Stomach (tissue), 4 donors: ENCODE measurements around the gene PGM3.

ENCODE experiments used
- POLR2A ChIP-seq, 4 donors: fragments of 450-650 bp; IDR thresholded peaks; one replicate each; pipeline ENCODE4 v1.6.1; 2016; ENCODE audit warnings: antibody characterized with exemption in 4 of 4, control low read depth in 2 of 4, mild to moderate bottlenecking in 1 of 4, moderate library complexity in 1 of 4
- TF ChIP-seq, protein P1 (sequence below), 7 experiments: fragments of 450-650 bp in 4 of 7; fragments of 200-600 bp in 3 of 7; sonication (generic) in 3 of 7; IDR thresholded peaks; one replicate each; pipeline ENCODE4 v1.5.1; 2016 to 2019; ENCODE audit warnings: antibody characterized with exemption in 7 of 7, control low read depth in 2 of 7, mild to moderate bottlenecking in 1 of 7

DNA sequence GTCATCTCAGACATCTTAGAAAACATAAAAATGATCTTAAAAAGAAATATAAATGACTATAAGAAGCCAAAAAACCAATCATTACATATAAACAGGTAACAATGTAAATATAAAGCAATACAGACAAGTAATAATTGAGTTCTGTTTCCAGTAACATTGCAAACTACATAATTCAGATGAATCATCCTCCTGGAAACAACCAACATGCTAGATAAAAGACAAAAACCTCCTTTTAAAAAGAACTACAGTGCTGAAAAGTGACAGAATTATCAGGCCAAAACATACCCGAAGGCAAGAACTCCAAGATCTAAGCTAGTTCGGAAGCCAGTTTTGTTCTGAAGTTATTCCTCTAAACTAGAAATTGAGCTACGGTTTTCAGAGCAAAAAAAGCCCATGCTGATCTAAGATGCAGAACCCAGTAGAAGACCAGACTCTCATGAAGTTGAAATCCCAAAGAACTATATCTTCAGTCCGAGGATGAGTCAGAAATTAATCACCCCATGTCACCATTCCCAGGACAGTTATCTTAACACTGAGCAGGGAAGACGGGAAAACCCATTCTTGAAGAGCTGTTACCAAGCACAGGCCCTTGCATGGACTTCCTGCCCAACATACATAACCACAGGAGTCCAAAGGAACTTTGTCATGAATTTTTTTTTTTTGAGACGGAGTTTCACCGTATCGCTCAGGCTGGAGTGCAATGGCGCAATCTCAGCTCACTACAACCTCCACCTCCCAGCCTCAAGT is 9.8 kb downstream of the PGM3 start:
- TF ChIP-seq POLR2A (IDR thresholded peaks at IDR 0.05), result no peak
- TF ChIP-seq, protein P1, sequence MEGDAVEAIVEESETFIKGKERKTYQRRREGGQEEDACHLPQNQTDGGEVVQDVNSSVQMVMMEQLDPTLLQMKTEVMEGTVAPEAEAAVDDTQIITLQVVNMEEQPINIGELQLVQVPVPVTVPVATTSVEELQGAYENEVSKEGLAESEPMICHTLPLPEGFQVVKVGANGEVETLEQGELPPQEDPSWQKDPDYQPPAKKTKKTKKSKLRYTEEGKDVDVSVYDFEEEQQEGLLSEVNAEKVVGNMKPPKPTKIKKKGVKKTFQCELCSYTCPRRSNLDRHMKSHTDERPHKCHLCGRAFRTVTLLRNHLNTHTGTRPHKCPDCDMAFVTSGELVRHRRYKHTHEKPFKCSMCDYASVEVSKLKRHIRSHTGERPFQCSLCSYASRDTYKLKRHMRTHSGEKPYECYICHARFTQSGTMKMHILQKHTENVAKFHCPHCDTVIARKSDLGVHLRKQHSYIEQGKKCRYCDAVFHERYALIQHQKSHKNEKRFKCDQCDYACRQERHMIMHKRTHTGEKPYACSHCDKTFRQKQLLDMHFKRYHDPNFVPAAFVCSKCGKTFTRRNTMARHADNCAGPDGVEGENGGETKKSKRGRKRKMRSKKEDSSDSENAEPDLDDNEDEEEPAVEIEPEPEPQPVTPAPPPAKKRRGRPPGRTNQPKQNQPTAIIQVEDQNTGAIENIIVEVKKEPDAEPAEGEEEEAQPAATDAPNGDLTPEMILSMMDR (IDR thresholded peaks at IDR 0.05), result no peak
